Measurements from ENCODE around the gene SLCO1C1. TPM values are rescaled to one million over a fixed set of nuclear protein-coding genes. Genes with fewer than 3 reads are reported as not detected.

Gene SLCO1C1
- total RNA-seq, 1 experiment from 2014 or later, result not detected

DNA sequence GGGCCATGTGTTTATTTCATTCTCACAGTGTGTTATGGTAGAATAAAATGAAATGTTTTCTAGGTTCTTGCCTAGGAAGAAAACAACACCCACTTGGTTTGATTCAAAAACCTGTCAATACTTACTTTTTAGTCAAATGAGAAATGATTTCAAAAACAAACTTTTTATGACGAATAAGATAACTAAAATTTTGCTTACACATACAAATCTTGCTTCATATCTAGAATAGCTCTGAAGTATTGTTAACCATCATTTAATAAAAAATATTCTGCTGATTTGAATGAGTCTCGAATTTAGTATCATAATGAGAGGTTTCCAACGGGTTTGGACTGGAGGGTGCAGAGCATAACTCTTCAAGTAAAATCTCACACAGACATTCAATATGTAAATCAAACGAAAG is 23.2 kb downstream of the SLCO1C1 start:
- no peak for TF ChIP-seq EZH2phosphoT487 (IDR thresholded peaks at IDR 0.05; ENCODE audit: borderline replicate concordance)
- TF ChIP-seq FOSL1 (IDR thresholded peaks at IDR 0.05; ENCODE audit: low read depth), result no peak
- no peak for TF ChIP-seq ELF1 (IDR thresholded peaks at IDR 0.05; ENCODE audit: borderline replicate concordance, low read depth)
- TF ChIP-seq, protein P1, sequence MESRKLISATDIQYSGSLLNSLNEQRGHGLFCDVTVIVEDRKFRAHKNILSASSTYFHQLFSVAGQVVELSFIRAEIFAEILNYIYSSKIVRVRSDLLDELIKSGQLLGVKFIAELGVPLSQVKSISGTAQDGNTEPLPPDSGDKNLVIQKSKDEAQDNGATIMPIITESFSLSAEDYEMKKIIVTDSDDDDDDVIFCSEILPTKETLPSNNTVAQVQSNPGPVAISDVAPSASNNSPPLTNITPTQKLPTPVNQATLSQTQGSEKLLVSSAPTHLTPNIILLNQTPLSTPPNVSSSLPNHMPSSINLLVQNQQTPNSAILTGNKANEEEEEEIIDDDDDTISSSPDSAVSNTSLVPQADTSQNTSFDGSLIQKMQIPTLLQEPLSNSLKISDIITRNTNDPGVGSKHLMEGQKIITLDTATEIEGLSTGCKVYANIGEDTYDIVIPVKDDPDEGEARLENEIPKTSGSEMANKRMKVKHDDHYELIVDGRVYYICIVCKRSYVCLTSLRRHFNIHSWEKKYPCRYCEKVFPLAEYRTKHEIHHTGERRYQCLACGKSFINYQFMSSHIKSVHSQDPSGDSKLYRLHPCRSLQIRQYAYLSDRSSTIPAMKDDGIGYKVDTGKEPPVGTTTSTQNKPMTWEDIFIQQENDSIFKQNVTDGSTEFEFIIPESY (IDR thresholded peaks at IDR 0.05; ENCODE audit: extremely low read depth, insufficient replicate concordance, low read length), result no peak
- TF ChIP-seq YY1 (IDR thresholded peaks at IDR 0.05; ENCODE audit: extremely low read depth, insufficient replicate concordance, low read depth, low read length), result no peak
- TF ChIP-seq, protein P2, sequence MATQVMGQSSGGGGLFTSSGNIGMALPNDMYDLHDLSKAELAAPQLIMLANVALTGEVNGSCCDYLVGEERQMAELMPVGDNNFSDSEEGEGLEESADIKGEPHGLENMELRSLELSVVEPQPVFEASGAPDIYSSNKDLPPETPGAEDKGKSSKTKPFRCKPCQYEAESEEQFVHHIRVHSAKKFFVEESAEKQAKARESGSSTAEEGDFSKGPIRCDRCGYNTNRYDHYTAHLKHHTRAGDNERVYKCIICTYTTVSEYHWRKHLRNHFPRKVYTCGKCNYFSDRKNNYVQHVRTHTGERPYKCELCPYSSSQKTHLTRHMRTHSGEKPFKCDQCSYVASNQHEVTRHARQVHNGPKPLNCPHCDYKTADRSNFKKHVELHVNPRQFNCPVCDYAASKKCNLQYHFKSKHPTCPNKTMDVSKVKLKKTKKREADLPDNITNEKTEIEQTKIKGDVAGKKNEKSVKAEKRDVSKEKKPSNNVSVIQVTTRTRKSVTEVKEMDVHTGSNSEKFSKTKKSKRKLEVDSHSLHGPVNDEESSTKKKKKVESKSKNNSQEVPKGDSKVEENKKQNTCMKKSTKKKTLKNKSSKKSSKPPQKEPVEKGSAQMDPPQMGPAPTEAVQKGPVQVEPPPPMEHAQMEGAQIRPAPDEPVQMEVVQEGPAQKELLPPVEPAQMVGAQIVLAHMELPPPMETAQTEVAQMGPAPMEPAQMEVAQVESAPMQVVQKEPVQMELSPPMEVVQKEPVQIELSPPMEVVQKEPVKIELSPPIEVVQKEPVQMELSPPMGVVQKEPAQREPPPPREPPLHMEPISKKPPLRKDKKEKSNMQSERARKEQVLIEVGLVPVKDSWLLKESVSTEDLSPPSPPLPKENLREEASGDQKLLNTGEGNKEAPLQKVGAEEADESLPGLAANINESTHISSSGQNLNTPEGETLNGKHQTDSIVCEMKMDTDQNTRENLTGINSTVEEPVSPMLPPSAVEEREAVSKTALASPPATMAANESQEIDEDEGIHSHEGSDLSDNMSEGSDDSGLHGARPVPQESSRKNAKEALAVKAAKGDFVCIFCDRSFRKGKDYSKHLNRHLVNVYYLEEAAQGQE (IDR thresholded peaks at IDR 0.05; ENCODE audit: low read depth), result no peak
- TF ChIP-seq, protein P3, sequence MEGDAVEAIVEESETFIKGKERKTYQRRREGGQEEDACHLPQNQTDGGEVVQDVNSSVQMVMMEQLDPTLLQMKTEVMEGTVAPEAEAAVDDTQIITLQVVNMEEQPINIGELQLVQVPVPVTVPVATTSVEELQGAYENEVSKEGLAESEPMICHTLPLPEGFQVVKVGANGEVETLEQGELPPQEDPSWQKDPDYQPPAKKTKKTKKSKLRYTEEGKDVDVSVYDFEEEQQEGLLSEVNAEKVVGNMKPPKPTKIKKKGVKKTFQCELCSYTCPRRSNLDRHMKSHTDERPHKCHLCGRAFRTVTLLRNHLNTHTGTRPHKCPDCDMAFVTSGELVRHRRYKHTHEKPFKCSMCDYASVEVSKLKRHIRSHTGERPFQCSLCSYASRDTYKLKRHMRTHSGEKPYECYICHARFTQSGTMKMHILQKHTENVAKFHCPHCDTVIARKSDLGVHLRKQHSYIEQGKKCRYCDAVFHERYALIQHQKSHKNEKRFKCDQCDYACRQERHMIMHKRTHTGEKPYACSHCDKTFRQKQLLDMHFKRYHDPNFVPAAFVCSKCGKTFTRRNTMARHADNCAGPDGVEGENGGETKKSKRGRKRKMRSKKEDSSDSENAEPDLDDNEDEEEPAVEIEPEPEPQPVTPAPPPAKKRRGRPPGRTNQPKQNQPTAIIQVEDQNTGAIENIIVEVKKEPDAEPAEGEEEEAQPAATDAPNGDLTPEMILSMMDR (IDR thresholded peaks at IDR 0.05 in 2 of 3, conservative IDR thresholded peaks at IDR 0.05 in 1 of 3; ENCODE audit: borderline replicate concordance in 1 of 3, insufficient read depth in 1 of 3, low read depth in 2 of 3, low read length in 2 of 3), result no peak
- no peak for TF ChIP-seq SRF (IDR thresholded peaks at IDR 0.05; ENCODE audit: low read depth)
- no peak for TF ChIP-seq TCF7L2 (IDR thresholded peaks at IDR 0.05; ENCODE audit: borderline replicate concordance, extremely low read depth, insufficient read depth, insufficient read length)
- no peak for TF ChIP-seq CEBPB (IDR thresholded peaks at IDR 0.05; ENCODE audit: low read depth)
- TF ChIP-seq EZH2 (IDR thresholded peaks at IDR 0.05), result no peak
- TF ChIP-seq, protein P4, sequence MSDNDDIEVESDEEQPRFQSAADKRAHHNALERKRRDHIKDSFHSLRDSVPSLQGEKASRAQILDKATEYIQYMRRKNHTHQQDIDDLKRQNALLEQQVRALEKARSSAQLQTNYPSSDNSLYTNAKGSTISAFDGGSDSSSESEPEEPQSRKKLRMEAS (IDR thresholded peaks at IDR 0.05), result no peak
- TF ChIP-seq POLR2A (IDR thresholded peaks at IDR 0.05; ENCODE audit: borderline replicate concordance, extremely low read depth, insufficient read depth, insufficient read length), result no peak
- TF ChIP-seq RAD21 (IDR thresholded peaks at IDR 0.05; ENCODE audit: low read depth), result no peak
- POLR2A ChIA-PET, result no interaction called here
- CTCF ChIA-PET, result no interaction called here
- Histone ChIP-seq H4K20me1 (ENCODE audit: insufficient read depth) (no peaks in the 10 kb centered on the region), H3K4me1 (ENCODE audit: control insufficient read depth in 1 of 2, insufficient read depth in 2 of 2, low read length in 2 of 2) (no peaks in the 10 kb centered on the region), H3K27ac (ENCODE audit: low read depth, low read length) (no peak overlapping the region), H2AFZ (ENCODE audit: low read depth, low read length, poor library complexity, severe bottlenecking) (no peak overlapping the region), H3K4me3 (replicated peaks in 1 of 2; ENCODE audit: low read depth in 1 of 2, low read length in 2 of 2) (no peak overlapping the region), H3K9ac (ENCODE audit: low read length) (no peak overlapping the region), H3K79me2 (ENCODE audit: insufficient read depth, low read length) (no peaks in the 10 kb centered on the region), H3K9me3 (ENCODE audit: control insufficient read depth in 1 of 2, insufficient read depth in 1 of 2, low read depth in 1 of 2, low read length in 2 of 2) (no peaks in the 10 kb centered on the region), H3K4me2 (ENCODE audit: low read length) (no peak overlapping the region), H3K9me2 (ENCODE audit: insufficient read depth) (no peaks in the 10 kb centered on the region), H3K27me3 (ENCODE audit: insufficient read depth, low read length) (no peaks in the 10 kb centered on the region), H3K36me3 (ENCODE audit: control insufficient read depth in 1 of 2, insufficient read depth in 2 of 2, low read length in 2 of 2) (no peaks in the 10 kb centered on the region)
- ATAC-seq, result no peak
- BruUV-seq (replicated peaks), result no TSS peak
- intact Hi-C loops (cut with micrococcal nuclease), result no loop called here
- no peak for DNase-seq (ENCODE audit: low read depth, low spot score)
- RAD21 ChIA-PET (ENCODE audit: low non-redundant PET in 1 of 2, low total read pairs in 2 of 2, uncharacterized antibody in 2 of 2, unreplicated experiment in 2 of 2), result no interaction called here

All from HCT116 (cell line).